HAP-1 (cell line): ENCODE data around the gene PRM2.

Experiments
- DNase-seq, 2 experiments: peaks; one replicate each; pipeline ENCODE4 v3.0.0-alpha.2; 2016 to 2020; ENCODE audit warnings: low spot score in 2 of 2
- H3K27me3 ChIP-seq: fragments of 250-450 bp; sonication (Bioruptor Pico); 2 replicates; pipeline ENCODE4 v1.5.1; 2020; ENCODE audit warnings: low read depth, mild to moderate bottlenecking, moderate library complexity
- H3K36me3 ChIP-seq: fragments of 250-450 bp; sonication (Bioruptor Pico); replicated peaks from 2 replicates; pipeline ENCODE4 v1.5.1; 2020; ENCODE audit warnings: mild to moderate bottlenecking
- H3K4me1 ChIP-seq: fragments of 250-450 bp; sonication (Bioruptor Pico); 2 replicates; pipeline ENCODE4 v1.5.1; 2020; ENCODE audit warnings: mild to moderate bottlenecking
- H3K4me3 ChIP-seq: fragments of 250-450 bp; sonication (Bioruptor Pico); 2 replicates; pipeline ENCODE4 v1.5.1; 2020; ENCODE audit warnings: mild to moderate bottlenecking, moderate library complexity
- H3K9me3 ChIP-seq: fragments of 250-450 bp; sonication (Bioruptor Pico); 2 replicates; pipeline ENCODE4 v1.5.1; 2020; ENCODE audit warnings: mild to moderate bottlenecking, moderate library complexity
- in situ Hi-C: fragments of 300-500 bp; cut with MboI; formaldehyde crosslinking; loops from 3 replicates; pipeline ENCODE4 v1.14.3; 2020; ENCODE audit warnings: low sequenced_read_pairs, inconsistent platforms, mixed read lengths

PRM2 gene

GRCh38 chr16:11285842-11286241, 9.6 kb upstream of the PRM2 start:
- in situ Hi-C loops, result no loop called here
- H3K27me3 ChIP-seq, result peaks cover 4% of the 10 kb centered on the region; the same call in 1 of the 2 replicates
- no peak for DNase-seq
- H3K4me3 ChIP-seq, result no peak overlapping the region
- no peaks in the 10 kb centered on the region for H3K9me3 ChIP-seq
- no peaks in the 10 kb centered on the region for H3K36me3 ChIP-seq
- no peaks in the 10 kb centered on the region for H3K4me1 ChIP-seq

- no peak overlapping the region for H3K4me3 ChIP-seq
Measured at GRCh38 chr16:11283820-11284248, 7.6 kb upstream of the PRM2 start.

GRCh38 chr16:11280616-11281522, 4.6 kb upstream of the PRM2 start, which contains the start of gene PRM1:
PRM1 (minus strand) TSS chr16:11281330; CDS start chr16:11281238, 92 bp downstream.
- H3K4me3 ChIP-seq, result no peak within 1 kb of the TSS
- no peaks in the 10 kb centered on the region for H3K9me3 ChIP-seq
- H3K27me3 ChIP-seq, result peaks cover 4% of the 10 kb centered on the region; the same call in 1 of the 2 replicates
- no peaks in the 10 kb centered on the region for H3K4me1 ChIP-seq
- in situ Hi-C loops, result no loop called here
- H3K36me3 ChIP-seq, result no peaks in the 10 kb centered on the region
- DNase-seq, result no peak

More at GRCh38 chr16:11283820-11284248, 7.6 kb upstream of the PRM2 start:
- peaks cover 4% of the 10 kb centered on the region; the same call in 1 of the 2 replicates for H3K27me3 ChIP-seq
- H3K4me1 ChIP-seq, result no peaks in the 10 kb centered on the region
- H3K9me3 ChIP-seq, result no peaks in the 10 kb centered on the region
- no peak for DNase-seq
- in situ Hi-C loops, result no loop called here
- no peaks in the 10 kb centered on the region for H3K36me3 ChIP-seq

GRCh38 chr16:11278681-11279628, 2.7 kb upstream of the PRM2 start:
- no peaks in the 10 kb centered on the region for H3K36me3 ChIP-seq
- H3K4me1 ChIP-seq, result no peaks in the 10 kb centered on the region
- in situ Hi-C loops, result no loop called here
- no peaks in the 10 kb centered on the region for H3K9me3 ChIP-seq
- no peaks in the 10 kb centered on the region for H3K27me3 ChIP-seq
- DNase-seq, result no peak
- no peak overlapping the region for H3K4me3 ChIP-seq

- no peaks in the 10 kb centered on the region for H3K4me1 ChIP-seq
- H3K36me3 ChIP-seq, result no peaks in the 10 kb centered on the region
- H3K4me3 ChIP-seq, result no peak overlapping the region
- no peaks in the 10 kb centered on the region for H3K27me3 ChIP-seq
- H3K9me3 ChIP-seq, result no peaks in the 10 kb centered on the region
- DNase-seq, result no peak
- in situ Hi-C loops, result no loop called here
Measured at GRCh38 chr16:11277607-11278337, 1.5 kb upstream of the PRM2 start.

- H3K4me3 ChIP-seq, result no peak overlapping the region
- no peaks in the 10 kb centered on the region for H3K27me3 ChIP-seq
- in situ Hi-C loops, result no loop called here
- H3K36me3 ChIP-seq, result no peaks in the 10 kb centered on the region
- DNase-seq, result no peak
- no peaks in the 10 kb centered on the region for H3K9me3 ChIP-seq
- no peaks in the 10 kb centered on the region for H3K4me1 ChIP-seq
Measured at GRCh38 chr16:11276896-11277593, 765 bp upstream of the PRM2 start.

- DNase-seq, result no peak
- Histone ChIP-seq H3K9me3 (no peaks in the 10 kb centered on the region), H3K27me3 (no peaks in the 10 kb centered on the region), H3K36me3 (no peaks in the 10 kb centered on the region), H3K4me1 (no peaks in the 10 kb centered on the region), H3K4me3 (no peak overlapping the region)
- in situ Hi-C loops, result no loop called here
Measured at GRCh38 chr16:11274964-11275363, 1.3 kb downstream of the PRM2 start.

GRCh38 chr16:11273721-11274324, 2.5 kb downstream of the PRM2 start:
- Histone ChIP-seq H3K4me1 (no peaks in the 10 kb centered on the region), H3K36me3 (no peaks in the 10 kb centered on the region), H3K9me3 (no peaks in the 10 kb centered on the region), H3K4me3 (no peak overlapping the region), H3K27me3 (no peaks in the 10 kb centered on the region)
- DNase-seq, result no peak
- in situ Hi-C loops, result no loop called here

GRCh38 chr16:11272921-11273720, 3.2 kb downstream of the PRM2 start, which contains the start of gene PRM3:
PRM3 (minus strand) TSS chr16:11273629; CDS start chr16:11273595, 34 bp downstream.
- H3K4me3 ChIP-seq, result no peak within 1 kb of the TSS
- no peaks in the 10 kb centered on the region for H3K9me3 ChIP-seq
- in situ Hi-C loops, result no loop called here
- no peaks in the 10 kb centered on the region for H3K27me3 ChIP-seq
- DNase-seq, result no peak
- H3K36me3 ChIP-seq, result no peaks in the 10 kb centered on the region
- no peaks in the 10 kb centered on the region for H3K4me1 ChIP-seq

- Histone ChIP-seq H3K36me3 (no peaks in the 10 kb centered on the region), H3K27me3 (no peaks in the 10 kb centered on the region), H3K4me1 (no peaks in the 10 kb centered on the region), H3K9me3 (no peaks in the 10 kb centered on the region), H3K4me3 (no peak overlapping the region)
- no peak for DNase-seq
- in situ Hi-C loops, result no loop called here
Measured at GRCh38 chr16:11272484-11272883, 3.8 kb downstream of the PRM2 start.

GRCh38 chr16:11271610-11272009, 4.7 kb downstream of the PRM2 start:
- Histone ChIP-seq H3K36me3 (no peaks in the 10 kb centered on the region), H3K4me1 (no peaks in the 10 kb centered on the region), H3K27me3 (no peaks in the 10 kb centered on the region), H3K4me3 (no peak overlapping the region), H3K9me3 (no peaks in the 10 kb centered on the region)
- in situ Hi-C loops, result no loop called here
- DNase-seq, result no peak

GRCh38 chr16:11270602-11271162, 5.6 kb downstream of the PRM2 start:
- no peaks in the 10 kb centered on the region for H3K4me1 ChIP-seq
- in situ Hi-C loops, result no loop called here

More at GRCh38 chr16:11270602-11271162, 5.6 kb downstream of the PRM2 start:
- H3K9me3 ChIP-seq, result no peaks in the 10 kb centered on the region
- no peaks in the 10 kb centered on the region for H3K27me3 ChIP-seq
- DNase-seq, result no peak
- H3K36me3 ChIP-seq, result no peaks in the 10 kb centered on the region
- no peak overlapping the region for H3K4me3 ChIP-seq
